ENCODE results near the gene AIFM1.

GRCh38 chrX:130086447-130087206, 79.0 kb downstream of the AIFM1 start:
- TF ChIP-seq CTCF (IDR thresholded peaks at IDR 0.05; ENCODE audit: low read depth, low read length): no peak
- TF ChIP-seq POLR2A (IDR thresholded peaks at IDR 0.05; ENCODE audit: extremely low read depth, insufficient read length): no peak
- peak; percentile 38 for TF ChIP-seq MAX (IDR thresholded peaks at IDR 0.05; ENCODE audit: low read depth, low read length)
